Measurements from ENCODE around the gene HADHA.
A peak's percentile ranks its signal among the peaks of the same experiment; 100 is the strongest.

Gene HADHA

GRCh38 chr2:26243470-26244308, 743 bp downstream of the HADHA start:
- DNase-seq = peak; percentile 34

- no peak for DNase-seq
These were observed 2.5 kb downstream of the HADHA start for GRCh38 chr2:26241928-26242436.

- no peak for DNase-seq
These were observed 6.0 kb downstream of the HADHA start for GRCh38 chr2:26238311-26238958.

GRCh38 chr2:26237868-26238267, 6.6 kb downstream of the HADHA start:
- DNase-seq = no peak

- no peak for DNase-seq
These were observed 9.3 kb downstream of the HADHA start for GRCh38 chr2:26235089-26235488.

- DNase-seq = no peak
These were observed 13.6 kb downstream of the HADHA start for GRCh38 chr2:26230806-26231205.

GRCh38 chr2:26229595-26229994, 14.8 kb downstream of the HADHA start:
- no peak for DNase-seq

GRCh38 chr2:26224095-26224494, 20.3 kb downstream of the HADHA start:
- DNase-seq = no peak

GRCh38 chr2:26223018-26223417, 21.4 kb downstream of the HADHA start:
- DNase-seq = no peak

- no peak for DNase-seq
These were observed 26.7 kb downstream of the HADHA start for GRCh38 chr2:26217720-26218119.

GRCh38 chr2:26216587-26216986, 27.8 kb downstream of the HADHA start:
- no peak for DNase-seq

- DNase-seq = no peak
These were observed 28.6 kb downstream of the HADHA start for GRCh38 chr2:26215833-26216232.

GRCh38 chr2:26214759-26215158, 29.7 kb downstream of the HADHA start:
- DNase-seq = no peak

- DNase-seq = no peak
These were observed 32.4 kb downstream of the HADHA start for GRCh38 chr2:26212011-26212410.

GRCh38 chr2:26203906-26204305, 40.5 kb downstream of the HADHA start:
- no peak for DNase-seq

GRCh38 chr2:26202981-26203490, 41.4 kb downstream of the HADHA start:
- no peak for DNase-seq

- DNase-seq = no peak
These were observed 46.9 kb downstream of the HADHA start for GRCh38 chr2:26197516-26197915.

GRCh38 chr2:26196683-26197418, 47.6 kb downstream of the HADHA start:
- no peak for DNase-seq

- DNase-seq = no peak
These were observed 49.1 kb downstream of the HADHA start for GRCh38 chr2:26195040-26195984.

GRCh38 chr2:26193578-26194231, 50.7 kb downstream of the HADHA start:
- DNase-seq = no peak
